GM10266 (cell line): Measurements from ENCODE around the gene PRR14.

Experiments
- DNase-seq: peaks from one replicate; pipeline ENCODE4 v3.0.0; 2012; ENCODE audit errors: extremely low spot score
- TF ChIP-seq, protein P1 (sequence below): IDR thresholded peaks from 2 replicates; pipeline ENCODE4 v1.5.1; 2012; ENCODE audit warnings: mild to moderate bottlenecking, low read depth; ENCODE audit not compliant: control insufficient read depth, insufficient read depth; ENCODE audit errors: missing control alignments

PRR14 gene

DNA sequence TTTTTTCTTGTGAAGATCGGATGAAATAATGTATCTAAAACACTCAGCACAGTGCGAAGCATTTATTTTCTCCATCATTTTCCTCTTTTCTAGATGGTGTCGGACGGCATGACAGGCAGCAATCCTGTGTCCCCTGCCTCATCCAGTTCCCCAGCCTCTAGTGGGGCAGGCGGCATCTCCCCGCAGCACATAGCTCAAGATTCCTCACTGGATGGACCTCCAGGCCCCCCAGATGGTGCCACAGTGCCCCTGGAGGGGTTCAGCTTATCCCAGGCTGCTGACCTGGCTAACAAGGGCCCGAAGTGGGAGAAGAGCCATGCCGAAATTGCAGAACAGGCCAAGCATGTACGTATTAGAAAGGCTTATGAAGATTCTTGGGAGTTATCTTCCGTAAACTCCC, 53.2 kb downstream of the PRR14 start:
- TF ChIP-seq, protein P1, sequence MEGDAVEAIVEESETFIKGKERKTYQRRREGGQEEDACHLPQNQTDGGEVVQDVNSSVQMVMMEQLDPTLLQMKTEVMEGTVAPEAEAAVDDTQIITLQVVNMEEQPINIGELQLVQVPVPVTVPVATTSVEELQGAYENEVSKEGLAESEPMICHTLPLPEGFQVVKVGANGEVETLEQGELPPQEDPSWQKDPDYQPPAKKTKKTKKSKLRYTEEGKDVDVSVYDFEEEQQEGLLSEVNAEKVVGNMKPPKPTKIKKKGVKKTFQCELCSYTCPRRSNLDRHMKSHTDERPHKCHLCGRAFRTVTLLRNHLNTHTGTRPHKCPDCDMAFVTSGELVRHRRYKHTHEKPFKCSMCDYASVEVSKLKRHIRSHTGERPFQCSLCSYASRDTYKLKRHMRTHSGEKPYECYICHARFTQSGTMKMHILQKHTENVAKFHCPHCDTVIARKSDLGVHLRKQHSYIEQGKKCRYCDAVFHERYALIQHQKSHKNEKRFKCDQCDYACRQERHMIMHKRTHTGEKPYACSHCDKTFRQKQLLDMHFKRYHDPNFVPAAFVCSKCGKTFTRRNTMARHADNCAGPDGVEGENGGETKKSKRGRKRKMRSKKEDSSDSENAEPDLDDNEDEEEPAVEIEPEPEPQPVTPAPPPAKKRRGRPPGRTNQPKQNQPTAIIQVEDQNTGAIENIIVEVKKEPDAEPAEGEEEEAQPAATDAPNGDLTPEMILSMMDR = no peak
- DNase-seq = no peak
